HepG2 (cell line): ENCODE results near the gene NCOA4. TPM values are rescaled to one million over a fixed set of nuclear protein-coding genes. Genes with fewer than 3 reads are reported as not detected.

Source experiments
- ATAC-seq: fragments of 200-7000 bp; cut with Tn5 transposase; 3 replicates; pipeline ENCODE4 v1.9.1; 2020; ENCODE audit warnings: mild to moderate bottlenecking, moderate library complexity
- BruUV-seq: library from RNA; stranded (reverse); fragments of 400-500 nt; replicated peaks from 2 replicates; lab custom pipeline; 2021; lab: Mats Ljungman, UMichigan
- CTCF ChIA-PET: fragments of 300-600 bp; formaldehyde crosslinking; extraction: SDS; loops from one replicate; lab custom pipeline; 2021; ENCODE audit warnings: low total read pairs, inconsistent platforms, low intra/inter-chr PET ratio; lab: Yijun Ruan, JAX
- POLR2A ChIA-PET: fragments of 350-600 bp; sonication (Branson Sonifier 250); formaldehyde crosslinking; loops from one replicate; lab custom pipeline; 2020; ENCODE audit warnings: antibody characterized with exemption, inconsistent platforms; lab: Yijun Ruan, JAX
- DNase-seq: peaks from one replicate; pipeline ENCODE4 v3.0.0-alpha.2; 2015; ENCODE audit warnings: low spot score
- FAIRE-seq: peaks from 3 replicates; lab custom pipeline; 2011; peaks lifted over from hg19 to GRCh38; lab: Jason Lieb, UNC
- H2AFZ ChIP-seq: one replicate; pipeline ENCODE4 v1.6.1; 2011; ENCODE audit warnings: low read length, inconsistent platforms
- H3K27ac ChIP-seq: fragments of 300-600 bp; 3 replicates; pipeline ENCODE4 v1.8.0; 2011; ENCODE audit warnings: mixed run types, mild to moderate bottlenecking, mixed read lengths, low read length, inconsistent platforms; ENCODE audit not compliant: insufficient read depth; ENCODE audit errors: extremely low read length
- H3K27me3 ChIP-seq, 2 experiments: fragments of 200-600 bp in 1 of 2; 2 replicates in 1 of 2; 3 replicates in 1 of 2; pipeline versions ENCODE4 v1.6.0 to v1.8.0; 2011; ENCODE audit warnings: low read length in 2 of 2, mild to moderate bottlenecking in 2 of 2, moderate library complexity in 2 of 2, inconsistent platforms in 1 of 2; ENCODE audit not compliant: insufficient read depth in 2 of 2, control insufficient read depth in 1 of 2
- H3K36me3 ChIP-seq, 2 experiments: fragments of 200-600 bp in 1 of 2; replicated peaks in 1 of 2; 2 replicates in 1 of 2; 3 replicates in 1 of 2; pipeline versions ENCODE4 v1.5.1 to v1.8.0; 2011; ENCODE audit warnings: low read length in 2 of 2, inconsistent platforms in 1 of 2; ENCODE audit not compliant: insufficient read depth in 2 of 2, control insufficient read depth in 1 of 2
- H3K4me1 ChIP-seq: 2 replicates; pipeline ENCODE4 v1.5.1; 2012; ENCODE audit warnings: low read length, inconsistent platforms; ENCODE audit not compliant: insufficient read depth
- H3K4me2 ChIP-seq: 2 replicates; pipeline ENCODE4 v1.6.0; 2011; ENCODE audit warnings: low read depth, low read length, inconsistent platforms
- H3K4me3 ChIP-seq, 3 experiments: fragments of 200-600 bp in 1 of 3; sonication (generic), shearing (Covaris generic) in 1 of 3; replicated peaks in 1 of 3; 2 replicates each; pipeline ENCODE4 v1.5.1; 2011 to 2016; ENCODE audit warnings: low read length in 3 of 3, inconsistent platforms in 2 of 3, low read depth in 2 of 3, mild to moderate bottlenecking in 2 of 3, control low read depth in 1 of 3, mixed read lengths in 1 of 3; ENCODE audit not compliant: insufficient read depth in 1 of 3
- H3K79me2 ChIP-seq: one replicate; pipeline ENCODE4 v1.6.1; 2011; ENCODE audit warnings: low read length, inconsistent platforms; ENCODE audit not compliant: insufficient read depth
- H3K9ac ChIP-seq: 2 replicates; pipeline ENCODE4 v1.6.0; 2011; ENCODE audit warnings: mild to moderate bottlenecking, low read depth, low read length, inconsistent platforms; ENCODE audit not compliant: insufficient read depth
- H3K9me3 ChIP-seq: 2 replicates; pipeline ENCODE4 v1.5.1; 2012; ENCODE audit warnings: mild to moderate bottlenecking, low read length
- H4K20me1 ChIP-seq: 2 replicates; pipeline ENCODE4 v1.6.0; 2011; ENCODE audit warnings: inconsistent platforms, mild to moderate bottlenecking, low read length, moderate library complexity; ENCODE audit not compliant: insufficient read depth
- DNMT3B ChIP-seq: conservative IDR thresholded peaks from 2 replicates; pipeline ENCODE4 v1.6.1; 2016; ENCODE audit warnings: missing biosample characterization, control low read depth
- HNRNPLL ChIP-seq: fragments of 200-400 bp; formaldehyde crosslinking; IDR thresholded peaks from 2 replicates; pipeline ENCODE4 v1.6.1; 2017; ENCODE audit warnings: mild to moderate bottlenecking, low read depth, low read length; ENCODE audit not compliant: poor library complexity, severe bottlenecking
- KAT2B ChIP-seq: fragments of 150-350 bp; IDR thresholded peaks from 2 replicates; pipeline ENCODE4 v1.6.1; 2014; ENCODE audit warnings: low read depth, low read length, borderline replicate concordance
- TCF7 ChIP-seq: sonication (generic); IDR thresholded peaks from 2 replicates; pipeline ENCODE4 v1.6.1; 2016; ENCODE audit warnings: antibody characterized with exemption, low read depth
- ZNF24 ChIP-seq: fragments of 450-650 bp; IDR thresholded peaks from 2 replicates; pipeline ENCODE4 v1.6.1; 2017; ENCODE audit warnings: antibody characterized with exemption, mild to moderate bottlenecking
- WGBS: methylation state at CpG from one replicate; pipeline ENCODE4 v1.1.6; 2017; ENCODE audit warnings: low lambda C conversion rate; 5-methylcytosine and 5-hydroxymethylcytosine counted together
- in situ Hi-C: cut with HindIII; loops from 2 replicates; pipeline ENCODE4 v1.10.0; 2017; ENCODE audit warnings: low pct_unique_long_range_greater_than_20kb; ENCODE audit not compliant: extremely low pct_ligation_motif_present
- intact Hi-C: fragments of 100-400 bp; cut with micrococcal nuclease; formaldehyde crosslinking; loops from one replicate; pipeline ENCODE4 v1.10.0; 2022; ENCODE audit not compliant: unreplicated experiment
- polyA plus RNA-seq, 8 experiments: library from polyadenylated mRNA; depleted of rRNA in 3 of 8; stranded (reverse) in 7 of 8; unstranded in 1 of 8; fragments of >200 nt; fragmentation: Illumina TruSeq in 4 of 8; extraction: Trizol in 4 of 8; gene quantifications; 2 replicates each; pipeline versions ENCODE4 v1.2.1 to v1.2.3, GENCODE V29; 2011 to 2016; ENCODE audit warnings: low read depth in 4 of 8, missing spikeins in 1 of 8, mixed read lengths in 1 of 8; ENCODE audit not compliant: insufficient read depth in 1 of 8
- total RNA-seq, 5 experiments: library from RNA; depleted of rRNA; stranded (reverse); fragments of >200 nt; fragmentation: Illumina TruSeq; extraction: Trizol; gene quantifications; 2 replicates each; pipeline ENCODE4 v1.2.3, GENCODE V29; 2016; ENCODE audit warnings: low read depth in 1 of 5
- TF ChIP-seq, protein P1 (sequence below): sonication (generic); formaldehyde crosslinking; IDR thresholded peaks from 2 replicates; pipeline ENCODE4 v1.4.0; 2020; ENCODE audit warnings: missing genetic modification reagents, borderline replicate concordance
- TF ChIP-seq, protein P2 (sequence below): sonication (generic); formaldehyde crosslinking; IDR thresholded peaks from 2 replicates; pipeline ENCODE4 v1.5.1; 2020; ENCODE audit warnings: missing genetic modification reagents, mild to moderate bottlenecking, borderline replicate concordance
- TF ChIP-seq, protein P3 (sequence below): sonication (generic); formaldehyde crosslinking; IDR thresholded peaks from 2 replicates; pipeline ENCODE4 v1.8.1; 2022; ENCODE audit warnings: low read depth, mild to moderate bottlenecking, missing genetic modification reagents
- TF ChIP-seq, protein P4 (sequence below): IDR thresholded peaks from 2 replicates; pipeline ENCODE4 v1.6.1; 2016; ENCODE audit warnings: missing compliant biosample characterization, missing genetic modification reagents, borderline replicate concordance

The NCOA4 gene
- total and polyA plus RNA-seq, 2 of the 13 experiments (the other 11 are each of a cell fraction or from before 2014, with no cell fraction given), result 306 to 400 TPM

DNA sequence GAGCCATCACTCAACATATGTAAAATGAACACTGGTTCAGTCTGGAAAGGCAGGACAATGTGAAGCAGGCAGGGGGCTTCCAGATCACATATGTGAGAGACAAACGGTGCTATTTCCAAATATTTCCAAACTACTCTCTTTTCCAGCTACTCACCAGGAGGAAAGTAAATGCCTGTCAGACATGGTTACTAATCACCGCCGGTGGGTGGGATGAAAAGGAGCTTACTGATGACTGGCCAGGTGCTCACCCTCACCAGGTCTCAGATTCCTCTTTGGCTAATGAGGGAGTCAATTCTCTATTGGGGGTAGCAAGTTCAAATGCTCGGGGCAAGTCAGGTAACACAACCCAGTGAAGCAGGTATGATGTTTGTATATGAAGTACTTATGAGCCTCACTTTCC, 25.3 kb upstream of the NCOA4 start:
- WGBS, result 87% methylated on average over 4 of the region's 4 CpGs
- no peak for FAIRE-seq
- H3K4me3 ChIP-seq, result no peak overlapping the region
- no peaks in the 10 kb centered on the region for H4K20me1 ChIP-seq
- H3K27ac ChIP-seq, result no peak overlapping the region
- ATAC-seq, result no peak
- no peaks in the 10 kb centered on the region for H3K36me3 ChIP-seq
- no TSS peak for BruUV-seq
- POLR2A ChIA-PET, result no interaction called here
- H3K27me3 ChIP-seq, result no peaks in the 10 kb centered on the region
- H3K9ac ChIP-seq, result no peak overlapping the region
- TF ChIP-seq HNRNPLL (no peak), ZNF24 (no peak), DNMT3B (CRISPR knock-in tag) (no peak), KAT2B (no peak), TCF7 (no peak)
- TF ChIP-seq, protein P1, sequence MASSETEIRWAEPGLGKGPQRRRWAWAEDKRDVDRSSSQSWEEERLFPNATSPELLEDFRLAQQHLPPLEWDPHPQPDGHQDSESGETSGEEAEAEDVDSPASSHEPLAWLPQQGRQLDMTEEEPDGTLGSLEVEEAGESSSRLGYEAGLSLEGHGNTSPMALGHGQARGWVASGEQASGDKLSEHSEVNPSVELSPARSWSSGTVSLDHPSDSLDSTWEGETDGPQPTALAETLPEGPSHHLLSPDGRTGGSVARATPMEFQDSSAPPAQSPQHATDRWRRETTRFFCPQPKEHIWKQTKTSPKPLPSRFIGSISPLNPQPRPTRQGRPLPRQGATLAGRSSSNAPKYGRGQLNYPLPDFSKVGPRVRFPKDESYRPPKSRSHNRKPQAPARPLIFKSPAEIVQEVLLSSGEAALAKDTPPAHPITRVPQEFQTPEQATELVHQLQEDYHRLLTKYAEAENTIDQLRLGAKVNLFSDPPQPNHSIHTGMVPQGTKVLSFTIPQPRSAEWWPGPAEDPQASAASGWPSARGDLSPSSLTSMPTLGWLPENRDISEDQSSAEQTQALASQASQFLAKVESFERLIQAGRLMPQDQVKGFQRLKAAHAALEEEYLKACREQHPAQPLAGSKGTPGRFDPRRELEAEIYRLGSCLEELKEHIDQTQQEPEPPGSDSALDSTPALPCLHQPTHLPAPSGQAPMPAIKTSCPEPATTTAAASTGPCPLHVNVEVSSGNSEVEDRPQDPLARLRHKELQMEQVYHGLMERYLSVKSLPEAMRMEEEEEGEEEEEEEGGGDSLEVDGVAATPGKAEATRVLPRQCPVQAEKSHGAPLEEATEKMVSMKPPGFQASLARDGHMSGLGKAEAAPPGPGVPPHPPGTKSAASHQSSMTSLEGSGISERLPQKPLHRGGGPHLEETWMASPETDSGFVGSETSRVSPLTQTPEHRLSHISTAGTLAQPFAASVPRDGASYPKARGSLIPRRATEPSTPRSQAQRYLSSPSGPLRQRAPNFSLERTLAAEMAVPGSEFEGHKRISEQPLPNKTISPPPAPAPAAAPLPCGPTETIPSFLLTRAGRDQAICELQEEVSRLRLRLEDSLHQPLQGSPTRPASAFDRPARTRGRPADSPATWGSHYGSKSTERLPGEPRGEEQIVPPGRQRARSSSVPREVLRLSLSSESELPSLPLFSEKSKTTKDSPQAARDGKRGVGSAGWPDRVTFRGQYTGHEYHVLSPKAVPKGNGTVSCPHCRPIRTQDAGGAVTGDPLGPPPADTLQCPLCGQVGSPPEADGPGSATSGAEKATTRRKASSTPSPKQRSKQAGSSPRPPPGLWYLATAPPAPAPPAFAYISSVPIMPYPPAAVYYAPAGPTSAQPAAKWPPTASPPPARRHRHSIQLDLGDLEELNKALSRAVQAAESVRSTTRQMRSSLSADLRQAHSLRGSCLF (CRISPR knock-in tag), result no peak
- TF ChIP-seq, protein P2, sequence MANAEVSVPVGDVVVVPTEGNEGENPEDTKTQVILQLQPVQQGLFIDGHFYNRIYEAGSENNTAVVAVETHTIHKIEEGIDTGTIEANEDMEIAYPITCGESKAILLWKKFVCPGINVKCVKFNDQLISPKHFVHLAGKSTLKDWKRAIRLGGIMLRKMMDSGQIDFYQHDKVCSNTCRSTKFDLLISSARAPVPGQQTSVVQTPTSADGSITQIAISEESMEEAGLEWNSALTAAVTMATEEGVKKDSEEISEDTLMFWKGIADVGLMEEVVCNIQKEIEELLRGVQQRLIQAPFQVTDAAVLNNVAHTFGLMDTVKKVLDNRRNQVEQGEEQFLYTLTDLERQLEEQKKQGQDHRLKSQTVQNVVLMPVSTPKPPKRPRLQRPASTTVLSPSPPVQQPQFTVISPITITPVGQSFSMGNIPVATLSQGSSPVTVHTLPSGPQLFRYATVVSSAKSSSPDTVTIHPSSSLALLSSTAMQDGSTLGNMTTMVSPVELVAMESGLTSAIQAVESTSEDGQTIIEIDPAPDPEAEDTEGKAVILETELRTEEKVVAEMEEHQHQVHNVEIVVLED (CRISPR knock-in tag), result no peak
- TF ChIP-seq, protein P3, sequence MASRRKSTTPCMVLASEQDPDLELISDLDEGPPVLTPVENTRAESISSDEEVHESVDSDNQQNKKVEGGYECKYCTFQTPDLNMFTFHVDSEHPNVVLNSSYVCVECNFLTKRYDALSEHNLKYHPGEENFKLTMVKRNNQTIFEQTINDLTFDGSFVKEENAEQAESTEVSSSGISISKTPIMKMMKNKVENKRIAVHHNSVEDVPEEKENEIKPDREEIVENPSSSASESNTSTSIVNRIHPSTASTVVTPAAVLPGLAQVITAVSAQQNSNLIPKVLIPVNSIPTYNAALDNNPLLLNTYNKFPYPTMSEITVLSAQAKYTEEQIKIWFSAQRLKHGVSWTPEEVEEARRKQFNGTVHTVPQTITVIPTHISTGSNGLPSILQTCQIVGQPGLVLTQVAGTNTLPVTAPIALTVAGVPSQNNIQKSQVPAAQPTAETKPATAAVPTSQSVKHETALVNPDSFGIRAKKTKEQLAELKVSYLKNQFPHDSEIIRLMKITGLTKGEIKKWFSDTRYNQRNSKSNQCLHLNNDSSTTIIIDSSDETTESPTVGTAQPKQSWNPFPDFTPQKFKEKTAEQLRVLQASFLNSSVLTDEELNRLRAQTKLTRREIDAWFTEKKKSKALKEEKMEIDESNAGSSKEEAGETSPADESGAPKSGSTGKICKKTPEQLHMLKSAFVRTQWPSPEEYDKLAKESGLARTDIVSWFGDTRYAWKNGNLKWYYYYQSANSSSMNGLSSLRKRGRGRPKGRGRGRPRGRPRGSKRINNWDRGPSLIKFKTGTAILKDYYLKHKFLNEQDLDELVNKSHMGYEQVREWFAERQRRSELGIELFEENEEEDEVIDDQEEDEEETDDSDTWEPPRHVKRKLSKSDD, result no peak
- TF ChIP-seq, protein P4, sequence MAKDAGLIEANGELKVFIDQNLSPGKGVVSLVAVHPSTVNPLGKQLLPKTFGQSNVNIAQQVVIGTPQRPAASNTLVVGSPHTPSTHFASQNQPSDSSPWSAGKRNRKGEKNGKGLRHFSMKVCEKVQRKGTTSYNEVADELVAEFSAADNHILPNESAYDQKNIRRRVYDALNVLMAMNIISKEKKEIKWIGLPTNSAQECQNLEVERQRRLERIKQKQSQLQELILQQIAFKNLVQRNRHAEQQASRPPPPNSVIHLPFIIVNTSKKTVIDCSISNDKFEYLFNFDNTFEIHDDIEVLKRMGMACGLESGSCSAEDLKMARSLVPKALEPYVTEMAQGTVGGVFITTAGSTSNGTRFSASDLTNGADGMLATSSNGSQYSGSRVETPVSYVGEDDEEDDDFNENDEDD, result no peak
- in situ Hi-C loops (no loop called here), intact Hi-C loops (no loop called here)
- DNase-seq, result no peak
- CTCF ChIA-PET, result no interaction called here
- H2AFZ ChIP-seq, result no peak overlapping the region
- H3K4me2 ChIP-seq, result no peak overlapping the region
- H3K4me1 ChIP-seq, result peaks cover 70% of the 10 kb centered on the region
- no peaks in the 10 kb centered on the region for H3K9me3 ChIP-seq
- no peaks in the 10 kb centered on the region for H3K79me2 ChIP-seq
